HUES6 (cell line): Measurements from ENCODE around the gene DNAJB13.

ENCODE experiments used
- H3K27ac ChIP-seq: 2 replicates; pipeline ENCODE4 v1.7.0; 2013; ENCODE audit warnings: low read depth, mild to moderate bottlenecking, low read length, inconsistent platforms
- H3K27me3 ChIP-seq: 2 replicates; pipeline ENCODE4 v1.6.1; 2013; ENCODE audit warnings: low read length; ENCODE audit not compliant: control insufficient read depth, insufficient read depth
- H3K36me3 ChIP-seq: 2 replicates; pipeline ENCODE4 v1.6.1; 2013; ENCODE audit warnings: low read length; ENCODE audit not compliant: control insufficient read depth, insufficient read depth
- H3K4me1 ChIP-seq: 2 replicates; pipeline ENCODE4 v1.6.1; 2013; ENCODE audit warnings: low read length; ENCODE audit not compliant: control insufficient read depth, insufficient read depth
- H3K4me3 ChIP-seq: 2 replicates; pipeline ENCODE4 v1.5.1; 2013; ENCODE audit warnings: low read depth, low read length
- H3K9ac ChIP-seq: one replicate; pipeline ENCODE4 v1.6.1; 2013; ENCODE audit warnings: mild to moderate bottlenecking, low read length
- H3K9me3 ChIP-seq: 2 replicates; pipeline ENCODE4 v1.6.1; 2013; ENCODE audit warnings: low read depth, low read length; ENCODE audit not compliant: control insufficient read depth, insufficient read depth

DNAJB13 gene

DNA sequence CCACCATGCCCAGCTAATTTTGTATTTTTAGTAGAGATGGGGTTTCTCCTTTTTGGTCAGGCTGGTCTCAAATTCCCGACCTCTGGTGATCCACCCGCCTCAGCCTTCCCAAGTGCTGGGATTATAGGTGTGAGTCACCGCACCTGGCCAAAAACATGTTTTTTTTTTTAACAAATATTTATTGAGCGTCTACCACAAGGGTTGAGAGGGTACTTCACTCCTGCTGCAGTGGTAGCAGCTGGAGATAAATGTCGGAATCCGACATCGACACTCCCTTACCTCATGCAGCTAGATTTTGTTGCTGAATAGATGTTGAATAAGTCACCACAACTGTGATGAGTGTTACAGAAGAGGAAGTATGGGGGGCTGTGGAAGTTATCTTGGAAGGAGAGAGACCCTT is 971 bp downstream of the DNAJB13 start:
- Histone ChIP-seq H3K4me3 (no peak overlapping the region), H3K4me1 (no peaks in the 10 kb centered on the region), H3K36me3 (no peaks in the 10 kb centered on the region), H3K9ac (no peak overlapping the region), H3K9me3 (peaks cover 10% of the 10 kb centered on the region), H3K27ac (no peak overlapping the region), H3K27me3 (no peaks in the 10 kb centered on the region)

GRCh38 chr11:73956876-73957653 is 6.2 kb downstream of the DNAJB13 start:
- no peak overlapping the region for H3K27ac ChIP-seq
- H3K36me3 ChIP-seq: no peaks in the 10 kb centered on the region
- H3K4me3 ChIP-seq: no peak overlapping the region
- H3K4me1 ChIP-seq: no peaks in the 10 kb centered on the region
- no peaks in the 10 kb centered on the region for H3K27me3 ChIP-seq
- no peaks in the 10 kb centered on the region for H3K9me3 ChIP-seq
- H3K9ac ChIP-seq: no peak overlapping the region

DNA sequence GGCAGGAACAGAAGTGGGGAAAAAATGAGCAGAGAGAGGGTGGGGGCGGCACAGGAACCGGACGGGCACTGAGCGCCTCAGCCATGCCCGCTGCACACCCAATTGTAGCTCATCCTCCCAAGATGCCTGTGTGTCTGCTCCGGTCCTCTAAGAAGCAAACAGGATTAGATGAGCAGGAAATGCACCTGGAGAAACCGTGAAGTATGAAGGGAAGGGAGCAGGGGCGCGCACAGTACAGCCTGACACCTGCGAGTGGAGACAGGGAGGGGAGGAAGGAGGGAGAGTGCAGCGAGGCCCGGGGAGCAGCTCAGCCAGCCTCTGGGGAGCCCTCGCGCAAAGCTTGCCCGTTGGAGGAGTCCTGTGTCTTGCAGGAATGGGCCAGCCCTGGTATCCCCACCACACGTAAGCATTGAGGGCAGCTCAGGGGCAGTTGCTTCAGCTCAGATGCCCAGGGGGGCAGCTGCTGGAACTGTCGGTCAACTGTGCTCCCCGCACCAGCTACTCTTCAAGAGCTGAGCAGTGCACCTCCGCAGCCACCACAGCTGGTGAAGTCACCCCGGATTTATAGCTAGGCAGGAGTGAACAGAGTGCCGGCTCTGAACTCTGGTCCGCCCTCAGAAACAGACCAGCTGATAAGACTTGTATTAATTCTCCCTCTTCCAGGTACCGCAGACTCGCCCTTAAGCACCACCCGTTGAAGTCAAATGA is 7.0 kb downstream of the DNAJB13 start:
- H3K9ac ChIP-seq: no peak overlapping the region
- no peaks in the 10 kb centered on the region for H3K9me3 ChIP-seq
- no peak overlapping the region for H3K27ac ChIP-seq
- no peaks in the 10 kb centered on the region for H3K36me3 ChIP-seq
- no peak overlapping the region for H3K4me3 ChIP-seq
- H3K27me3 ChIP-seq: no peaks in the 10 kb centered on the region
- H3K4me1 ChIP-seq: no peaks in the 10 kb centered on the region

DNA sequence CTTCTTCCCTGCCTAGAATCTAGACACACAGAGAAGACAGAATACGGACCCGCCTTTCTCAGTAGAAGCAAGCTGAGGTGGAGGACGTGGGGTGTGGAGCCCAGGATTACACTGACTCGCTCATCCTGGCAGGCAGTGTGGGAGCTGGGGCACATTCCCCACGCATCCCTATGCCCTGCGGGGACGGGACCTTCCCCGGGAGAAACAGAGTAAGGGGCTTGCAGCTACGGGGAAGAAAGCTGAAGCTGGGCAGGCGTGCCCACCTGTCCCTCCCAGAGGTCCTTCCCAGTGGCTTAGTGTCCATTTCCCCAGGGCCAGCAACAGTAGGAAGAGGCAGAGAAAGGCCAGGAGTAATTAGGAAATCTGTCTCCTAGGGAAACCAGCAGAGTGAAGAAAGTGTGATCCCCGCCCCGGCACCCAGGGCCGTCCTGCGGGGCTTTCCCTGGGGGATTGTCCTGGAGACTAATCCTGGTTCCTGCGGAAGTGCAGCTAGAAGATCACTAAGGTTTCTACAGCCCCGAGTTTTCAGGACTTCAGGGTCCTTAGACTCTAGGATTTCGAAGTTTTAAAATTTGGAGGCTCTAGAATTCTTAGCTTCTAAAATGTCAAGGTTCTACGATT is 7.8 kb downstream of the DNAJB13 start:
- Histone ChIP-seq H3K4me3 (no peak overlapping the region), H3K9me3 (no peaks in the 10 kb centered on the region), H3K27ac (no peak overlapping the region), H3K9ac (no peak overlapping the region), H3K4me1 (no peaks in the 10 kb centered on the region), H3K36me3 (no peaks in the 10 kb centered on the region), H3K27me3 (no peaks in the 10 kb centered on the region)

DNA sequence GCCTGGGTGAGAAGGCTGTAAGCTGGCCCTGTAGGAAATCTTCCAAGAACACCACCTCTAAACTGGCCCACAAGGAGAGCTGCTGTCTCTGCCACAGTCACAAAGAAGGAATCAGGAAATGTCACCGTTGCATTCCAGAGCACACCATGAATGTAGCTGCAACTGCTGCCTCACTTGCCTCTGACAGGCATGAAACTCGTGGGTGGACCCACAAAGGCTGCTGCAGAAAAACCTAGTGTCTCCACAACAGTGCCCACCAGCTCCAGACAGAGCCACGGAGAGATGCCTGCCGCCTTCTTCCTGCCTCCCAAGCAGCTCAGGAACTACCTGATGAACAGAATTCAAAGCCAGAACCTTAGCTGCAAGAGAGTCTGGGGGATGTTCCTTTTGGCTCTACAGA is 10.5 kb downstream of the DNAJB13 start:
- Histone ChIP-seq H3K9me3 (no peaks in the 10 kb centered on the region), H3K27ac (no peak overlapping the region), H3K9ac (no peak overlapping the region), H3K4me3 (no peak overlapping the region), H3K27me3 (no peaks in the 10 kb centered on the region), H3K4me1 (no peaks in the 10 kb centered on the region), H3K36me3 (no peaks in the 10 kb centered on the region)

DNA sequence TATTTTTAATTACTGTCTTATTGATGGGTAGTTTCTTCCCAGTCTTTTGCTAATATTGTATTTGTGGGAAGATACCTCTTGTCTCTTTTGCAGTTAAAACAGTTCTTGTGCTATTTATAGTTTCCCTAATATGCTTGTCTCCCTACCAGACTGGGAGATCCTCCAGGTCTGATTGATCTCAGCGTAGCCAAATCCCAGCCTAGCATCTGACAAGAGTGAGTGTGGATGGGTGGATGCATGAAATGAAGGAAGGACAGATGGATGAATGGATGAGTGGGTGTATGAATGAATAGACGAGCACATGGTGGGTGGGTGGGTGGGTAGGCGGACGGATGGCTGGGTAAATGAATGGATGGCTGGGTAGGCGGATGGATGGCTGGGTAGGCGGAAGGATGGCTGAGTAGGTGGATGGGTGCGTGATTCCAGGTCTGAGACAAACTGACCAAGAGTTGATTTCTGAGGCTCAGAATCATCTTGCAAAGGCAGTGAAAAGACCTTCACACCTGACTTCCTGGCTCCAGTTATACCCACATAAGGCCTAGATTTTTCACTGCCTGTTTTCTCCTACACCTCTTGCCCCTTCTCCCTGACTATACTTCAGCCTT is 11.4 kb downstream of the DNAJB13 start:
- Histone ChIP-seq H3K9me3 (no peaks in the 10 kb centered on the region), H3K4me3 (no peak overlapping the region), H3K27ac (no peak overlapping the region), H3K9ac (no peak overlapping the region), H3K27me3 (no peaks in the 10 kb centered on the region), H3K36me3 (no peaks in the 10 kb centered on the region), H3K4me1 (no peaks in the 10 kb centered on the region)

- Histone ChIP-seq H3K4me3 (no peak overlapping the region), H3K9ac (no peak overlapping the region), H3K27me3 (no peaks in the 10 kb centered on the region), H3K9me3 (no peaks in the 10 kb centered on the region), H3K36me3 (no peaks in the 10 kb centered on the region), H3K4me1 (no peaks in the 10 kb centered on the region), H3K27ac (no peak overlapping the region)
Observed at GRCh38 chr11:73963861-73964260, 13.0 kb downstream of the DNAJB13 start.

DNA sequence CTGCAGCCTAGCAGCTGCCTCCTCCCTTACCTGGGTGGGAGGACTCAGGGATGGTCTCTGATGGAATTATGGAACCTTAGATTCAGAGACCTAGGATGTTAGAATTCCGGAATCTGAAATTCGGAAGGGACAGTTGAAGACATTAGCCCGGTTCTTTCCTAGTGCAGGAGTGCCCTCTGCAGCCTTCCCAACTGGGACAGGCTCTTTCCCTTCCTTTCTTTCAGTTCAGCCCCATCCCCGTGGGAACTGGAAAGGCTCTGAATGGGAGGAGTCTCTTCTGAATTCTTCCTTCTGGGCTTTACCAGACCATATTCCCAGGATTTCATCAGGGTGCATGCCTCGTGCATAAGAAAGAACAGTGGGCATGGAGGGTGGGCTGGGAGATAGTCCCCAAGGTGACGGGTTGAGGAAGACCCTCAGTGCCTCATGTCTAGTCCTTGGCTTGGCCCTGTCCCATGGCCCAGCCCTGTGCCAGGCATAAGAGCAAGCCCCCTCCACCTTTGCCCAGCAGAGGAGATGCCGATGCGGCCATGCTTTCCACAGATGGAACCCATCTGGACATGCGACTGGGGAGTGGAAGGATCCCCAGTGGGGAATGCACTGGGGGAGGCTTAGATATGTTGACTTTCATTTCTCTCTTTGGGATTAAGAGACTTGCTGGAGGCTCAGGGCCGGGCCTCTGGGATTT is 14.4 kb downstream of the DNAJB13 start:
- Histone ChIP-seq H3K4me1 (no peaks in the 10 kb centered on the region), H3K9ac (no peak overlapping the region), H3K4me3 (peak overlapping the region; percentile 52), H3K27ac (no peak overlapping the region), H3K36me3 (no peaks in the 10 kb centered on the region), H3K27me3 (no peaks in the 10 kb centered on the region), H3K9me3 (no peaks in the 10 kb centered on the region)

GRCh38 chr11:73965764-73966121 is 14.9 kb downstream of the DNAJB13 start:
- Histone ChIP-seq H3K36me3 (no peaks in the 10 kb centered on the region), H3K27me3 (no peaks in the 10 kb centered on the region), H3K9ac (no peak overlapping the region), H3K4me3 (no peak overlapping the region), H3K9me3 (no peaks in the 10 kb centered on the region), H3K27ac (no peak overlapping the region), H3K4me1 (no peaks in the 10 kb centered on the region)

DNA sequence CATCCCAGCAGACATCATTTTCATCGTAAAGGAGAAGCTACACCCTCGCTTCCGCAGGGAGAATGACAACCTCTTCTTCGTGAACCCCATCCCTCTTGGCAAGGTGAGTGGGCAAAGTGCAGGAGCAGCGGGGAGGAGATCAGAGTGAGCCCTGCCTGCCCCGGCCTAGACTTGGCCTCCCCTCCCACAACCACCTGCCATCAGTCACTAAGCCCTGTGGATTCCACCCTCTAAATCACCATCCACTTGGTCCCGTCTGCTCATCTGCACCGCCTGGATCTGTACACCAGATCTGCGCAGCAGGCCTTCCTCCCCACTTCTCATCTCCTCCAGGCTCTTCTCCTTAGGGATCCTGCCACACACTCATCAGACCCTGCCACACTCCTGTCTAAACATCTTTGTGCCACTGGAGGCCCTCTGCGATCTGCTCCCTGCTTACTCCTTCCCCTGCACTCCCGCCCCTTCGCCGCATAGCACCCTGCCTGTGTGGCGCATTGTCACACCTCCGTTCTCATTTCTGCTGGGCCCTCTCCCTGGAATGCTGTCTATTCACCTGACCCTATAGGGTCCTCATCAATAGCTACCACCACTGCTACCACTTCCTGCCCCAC is 17.6 kb downstream of the DNAJB13 start:
- no peaks in the 10 kb centered on the region for H3K4me1 ChIP-seq
- H3K27me3 ChIP-seq: no peaks in the 10 kb centered on the region
- H3K4me3 ChIP-seq: no peak overlapping the region
- no peak overlapping the region for H3K27ac ChIP-seq
- no peak overlapping the region for H3K9ac ChIP-seq
- no peaks in the 10 kb centered on the region for H3K36me3 ChIP-seq
- H3K9me3 ChIP-seq: no peaks in the 10 kb centered on the region
